UCSD-AML1 (cell line): ENCODE results near the gene XRCC1.
A peak's percentile ranks its signal among the peaks of the same experiment; 100 is the strongest.
"Not testable (repeated sequence)": the region's sequence is repeated elsewhere in the genome, so short reads cannot be mapped to it uniquely, and the experiment has no call there.

Experiments
- DNase-seq: peaks from one replicate; lab custom pipeline; 2025; ENCODE audit not compliant: unreplicated experiment; lab: John Stamatoyannopoulos, UW

The XRCC1 gene

GRCh38 chr19:43575156-43575950, at the start of gene XRCC1, which contains the start of gene PINLYP:
Gene XRCC1 (minus strand): TSS chr19:43575527. CDS start chr19:43575458, 69 bp downstream.
Gene PINLYP (plus strand): TSS chr19:43575801. CDS start chr19:43577192, 1,391 bp downstream.
- DNase-seq = peak; percentile 98

GRCh38 chr19:43624933-43625332, 49.6 kb upstream of the XRCC1 start:
- DNase-seq = peak; percentile 85

- DNase-seq = no peak
Observed at GRCh38 chr19:43623889-43624670, 48.8 kb upstream of the XRCC1 start.

- no peak for DNase-seq
Observed at GRCh38 chr19:43622956-43623355, 47.6 kb upstream of the XRCC1 start.

- DNase-seq = no peak
Observed at GRCh38 chr19:43622070-43622469, 46.7 kb upstream of the XRCC1 start.

GRCh38 chr19:43620061-43621001, 45.0 kb upstream of the XRCC1 start:
- DNase-seq = no peak

- DNase-seq = peak; percentile 88
Observed at GRCh38 chr19:43619262-43620060, 44.1 kb upstream of the XRCC1 start, which contains the start of gene ZNF428. Gene ZNF428 (minus strand): TSS chr19:43619629. CDS start chr19:43614304, 5,325 bp downstream.

- DNase-seq = peak; percentile 83
Observed at GRCh38 chr19:43618921-43619261, 43.6 kb upstream of the XRCC1 start.

GRCh38 chr19:43616954-43617353, 41.6 kb upstream of the XRCC1 start:
- no peak for DNase-seq

- no peak for DNase-seq
Observed at GRCh38 chr19:43616306-43616705, 41.0 kb upstream of the XRCC1 start.

GRCh38 chr19:43612374-43612773, 37.0 kb upstream of the XRCC1 start:
- no peak for DNase-seq

GRCh38 chr19:43611788-43612187, 36.5 kb upstream of the XRCC1 start, which contains the start of gene SRRM5:
Gene SRRM5 (plus strand): TSS chr19:43612088. CDS start chr19:43612122, 34 bp downstream.
- no peak for DNase-seq

GRCh38 chr19:43610493-43610892, 35.2 kb upstream of the XRCC1 start:
- no peak for DNase-seq

GRCh38 chr19:43609872-43610271, 34.5 kb upstream of the XRCC1 start:
- no peak for DNase-seq

- no peak for DNase-seq
Observed at GRCh38 chr19:43607238-43608205, 32.2 kb upstream of the XRCC1 start.

GRCh38 chr19:43606569-43607229, 31.4 kb upstream of the XRCC1 start:
- no peak for DNase-seq

- no peak for DNase-seq
Observed at GRCh38 chr19:43605875-43606568, 30.7 kb upstream of the XRCC1 start.

- not testable (repeated sequence) for DNase-seq
Observed at GRCh38 chr19:43600326-43600725, 25.0 kb upstream of the XRCC1 start.
